Bronchial epithelial cell (primary cell): ENCODE measurements around the gene RABGEF1. TPM values are rescaled to one million over a fixed set of nuclear protein-coding genes. Genes with fewer than 3 reads are reported as not detected.
"Not testable (repeated sequence)": the region's sequence is repeated elsewhere in the genome, so short reads cannot be mapped to it uniquely, and the experiment has no call there.

ENCODE experiments used
- DNase-seq: peaks from one replicate; pipeline ENCODE4 v3.0.0-alpha.2; 2010; ENCODE audit warnings: low read depth
- FAIRE-seq: peaks from 2 replicates; lab custom pipeline; 2011; peaks lifted over from hg19 to GRCh38; lab: Jason Lieb, UNC
- H3K27me3 ChIP-seq: 2 replicates; pipeline ENCODE4 v1.5.1; 2011; ENCODE audit warnings: low read length; ENCODE audit not compliant: control insufficient read depth, insufficient read depth
- H3K36me3 ChIP-seq: 2 replicates; pipeline ENCODE4 v1.5.1; 2011; ENCODE audit warnings: low read length; ENCODE audit not compliant: control insufficient read depth, insufficient read depth
- H3K4me3 ChIP-seq: 2 replicates; pipeline ENCODE4 v1.5.1; 2011; ENCODE audit warnings: mild to moderate bottlenecking, low read depth, low read length, control low read depth
- CTCF ChIP-seq: IDR thresholded peaks from 2 replicates; pipeline ENCODE4 v1.5.1; 2011; ENCODE audit warnings: mild to moderate bottlenecking, moderate library complexity, low read length, control low read depth, inconsistent platforms; ENCODE audit not compliant: insufficient read depth, severe bottlenecking
- total RNA-seq: library from RNA; depleted of rRNA; stranded (reverse); fragments of >200 nt; gene quantifications from 2 replicates; pipeline ENCODE4 v1.2.1, GENCODE V29; 2014

Gene RABGEF1
- total RNA-seq, 1 donor from 2014 or later: 35.3 TPM

GRCh38 chr7:66790196-66790595 is 49.7 kb downstream of the RABGEF1 start:
- Histone ChIP-seq H3K27me3 (no peaks in the 10 kb centered on the region), H3K4me3 (no peak overlapping the region), H3K36me3 (peaks cover 7% of the 10 kb centered on the region)
- DNase-seq: no peak
- FAIRE-seq: no peak
- TF ChIP-seq CTCF: no peak

DNA sequence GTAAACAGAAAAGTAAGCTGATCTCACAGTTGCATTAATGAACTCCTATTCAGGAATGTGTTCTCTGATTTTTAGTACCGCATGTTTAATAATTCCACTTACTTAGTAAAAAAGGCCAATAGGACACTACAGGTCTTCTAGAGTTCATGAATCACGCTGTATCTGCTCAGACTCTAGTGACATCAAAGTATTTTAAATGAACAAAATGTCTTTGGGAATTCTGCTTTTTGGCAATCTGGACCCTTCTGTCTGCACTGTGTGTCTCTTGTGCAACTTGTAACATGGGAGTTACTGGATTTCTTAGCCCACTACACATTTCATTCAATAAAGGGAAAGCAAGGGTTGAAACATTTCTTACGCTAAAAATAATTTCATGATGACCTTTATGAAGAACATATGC is 50.2 kb downstream of the RABGEF1 start:
- Histone ChIP-seq H3K4me3 (no peak overlapping the region), H3K36me3 (peaks cover 12% of the 10 kb centered on the region), H3K27me3 (no peaks in the 10 kb centered on the region)
- FAIRE-seq: no peak
- no peak for TF ChIP-seq CTCF
- no peak for DNase-seq

DNA sequence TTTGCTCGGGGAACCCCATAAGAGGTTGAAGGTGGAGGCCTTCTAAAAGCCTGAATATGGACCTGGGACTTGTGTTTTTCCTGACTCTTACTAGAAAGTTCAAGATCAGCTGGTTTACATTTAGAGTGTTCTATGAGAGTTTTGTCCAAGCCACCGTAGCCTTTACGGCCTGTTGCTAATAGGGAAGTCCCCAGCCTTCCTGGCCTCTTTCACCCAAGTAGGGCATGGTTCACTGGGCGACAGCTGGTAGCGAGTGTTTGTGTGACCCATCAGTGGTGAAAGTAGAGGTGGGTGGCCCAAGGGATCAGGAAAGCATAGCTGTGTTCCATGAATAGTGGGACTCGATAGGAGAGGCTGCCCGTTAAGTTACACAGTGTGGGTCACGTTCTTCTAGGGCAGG is 60.1 kb downstream of the RABGEF1 start:
- FAIRE-seq (no peak), DNase-seq (no peak)
- Histone ChIP-seq H3K27me3 (no peaks in the 10 kb centered on the region), H3K36me3 (peaks cover 18% of the 10 kb centered on the region), H3K4me3 (no peak overlapping the region)
- no peak for TF ChIP-seq CTCF

DNA sequence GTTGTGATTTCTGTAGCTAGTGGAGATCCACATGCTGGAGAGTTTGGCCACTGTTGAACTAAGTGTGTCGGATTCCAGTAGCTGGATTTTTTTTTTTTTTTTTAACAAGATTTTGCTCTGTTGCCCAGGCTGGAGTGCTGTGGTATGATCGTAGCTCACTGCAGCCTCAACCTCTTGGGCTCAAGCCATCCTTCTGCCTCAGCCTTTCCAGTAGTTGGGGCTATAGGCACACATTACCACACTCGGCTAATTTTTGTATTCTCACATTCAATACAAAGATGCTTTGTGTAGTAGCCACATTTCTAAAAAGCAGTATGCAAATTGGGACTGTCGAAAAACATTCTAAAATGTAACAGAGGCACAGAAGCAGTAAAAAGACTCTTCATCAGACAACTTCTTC is 63.5 kb downstream of the RABGEF1 start:
- FAIRE-seq (no peak), DNase-seq (no peak)
- TF ChIP-seq CTCF: no peak
- Histone ChIP-seq H3K36me3 (peaks cover 20% of the 10 kb centered on the region), H3K4me3 (no peak overlapping the region), H3K27me3 (no peaks in the 10 kb centered on the region)

DNA sequence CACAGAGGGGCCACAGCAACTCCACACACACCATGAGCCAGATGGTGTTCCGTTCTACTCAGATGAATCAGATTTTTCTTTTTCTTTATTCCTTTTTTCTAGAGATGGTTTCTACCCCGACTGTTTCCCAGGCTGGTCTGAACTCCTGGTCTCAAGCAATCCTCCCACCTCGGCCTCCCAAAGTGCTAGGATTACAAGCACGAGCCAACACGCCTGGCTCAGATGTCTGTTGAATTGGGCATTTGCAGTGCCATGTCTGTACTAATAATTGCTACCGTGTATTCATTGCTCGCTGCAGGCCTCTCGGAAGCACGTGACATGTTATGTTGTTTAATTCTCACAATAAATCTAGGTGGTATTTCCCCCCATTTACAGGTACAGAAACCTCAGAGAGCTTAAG is 67.2 kb downstream of the RABGEF1 start:
- FAIRE-seq (no peak), DNase-seq (no peak)
- TF ChIP-seq CTCF: no peak
- Histone ChIP-seq H3K4me3 (no peak overlapping the region), H3K27me3 (no peaks in the 10 kb centered on the region), H3K36me3 (peaks cover 22% of the 10 kb centered on the region)

GRCh38 chr7:66810716-66811115 is 70.2 kb downstream of the RABGEF1 start:
- DNase-seq (no peak), FAIRE-seq (no peak)
- Histone ChIP-seq H3K36me3 (peaks cover 17% of the 10 kb centered on the region), H3K4me3 (no peak overlapping the region), H3K27me3 (no peaks in the 10 kb centered on the region)
- no peak for TF ChIP-seq CTCF

GRCh38 chr7:66815186-66815875 is 74.8 kb downstream of the RABGEF1 start:
- DNase-seq, FAIRE-seq, H3K4me3 ChIP-seq, H3K36me3 ChIP-seq, H3K27me3 ChIP-seq: not testable (repeated sequence)
